ACC112 (cell line): ENCODE results near the gene AP2B1.
A peak's percentile ranks its signal among the peaks of the same experiment; 100 is the strongest.

Source experiments
- H2AFZ ChIP-seq: fragments of 200-600 bp; sonication (generic); one replicate; pipeline ENCODE4 v1.6.0; 2017; ENCODE audit warnings: antibody characterized with exemption, low read length; ENCODE audit not compliant: unreplicated experiment
- H3K27ac ChIP-seq: fragments of 200-600 bp; sonication (generic); 2 replicates; pipeline ENCODE4 v1.5.1; 2014; ENCODE audit warnings: low read depth, mild to moderate bottlenecking, antibody characterized with exemption, low read length, moderate library complexity
- H3K27me3 ChIP-seq: fragments of 200-600 bp; sonication (generic); 2 replicates; pipeline ENCODE4 v1.6.1; 2014; ENCODE audit warnings: mild to moderate bottlenecking, antibody characterized with exemption, low read length, moderate library complexity, mixed read lengths; ENCODE audit not compliant: insufficient read depth
- H3K36me3 ChIP-seq: fragments of 200-600 bp; sonication (generic); 2 replicates; pipeline ENCODE4 v1.6.1; 2016; ENCODE audit warnings: mild to moderate bottlenecking, antibody characterized with exemption, low read length, moderate library complexity, mixed read lengths; ENCODE audit not compliant: insufficient read depth
- H3K4me1 ChIP-seq: fragments of 200-600 bp; sonication (generic); one replicate; pipeline ENCODE4 v1.6.1; 2016; ENCODE audit warnings: low read length, mixed read lengths; ENCODE audit not compliant: insufficient read depth, unreplicated experiment, control insufficient read depth
- H3K4me3 ChIP-seq: fragments of 200-600 bp; sonication (generic); 2 replicates; pipeline ENCODE4 v1.5.1; 2014; ENCODE audit warnings: mild to moderate bottlenecking, low read depth, low read length
- H3K79me2 ChIP-seq: fragments of 200-600 bp; sonication (generic); one replicate; pipeline ENCODE4 v1.6.0; 2016; ENCODE audit warnings: low read length; ENCODE audit not compliant: control insufficient read depth, unreplicated experiment, insufficient read depth

The AP2B1 gene

GRCh38 chr17:35587074-35587961, at the start of gene AP2B1:
AP2B1 (plus strand) TSS chr17:35587322; CDS start chr17:35594031, 6,709 bp downstream.
- Histone ChIP-seq H3K4me1 (peaks cover 18% of the 10 kb centered on the region), H3K27me3 (no peaks in the 10 kb centered on the region), H3K79me2 (peaks cover 51% of the 10 kb centered on the region), H3K27ac (peak within 1 kb of the TSS; percentile 85), H3K4me3 (peak within 1 kb of the TSS; percentile 87), H3K36me3 (no peaks in the 10 kb centered on the region), H2AFZ (peak within 1 kb of the TSS; percentile 83)

DNA sequence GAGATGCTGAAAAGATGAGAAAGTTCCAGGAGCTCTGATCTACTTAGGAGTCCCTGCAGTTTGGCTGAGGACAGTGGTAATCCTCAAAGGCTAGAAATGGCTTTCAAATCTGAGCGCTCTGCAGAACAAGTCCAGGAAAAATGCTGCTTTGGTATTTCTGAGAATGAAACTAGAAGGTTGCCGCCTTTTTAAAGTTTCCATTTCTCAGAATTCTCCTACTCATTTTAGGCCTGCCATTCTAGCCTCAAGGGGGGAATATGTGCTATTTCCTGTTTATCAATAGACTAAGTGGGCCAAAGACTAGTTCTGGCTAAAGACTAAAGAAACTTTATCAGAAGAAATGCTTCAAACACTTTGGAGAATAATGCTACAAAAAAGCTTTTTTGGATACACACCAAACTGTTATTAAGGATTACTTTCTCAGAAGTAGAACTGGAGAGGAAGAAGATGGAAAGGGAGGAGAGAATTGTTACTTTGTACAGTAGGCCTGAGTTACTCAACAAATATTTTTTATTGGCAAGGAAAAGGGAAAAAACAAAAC, 49.5 kb upstream of the AP2B1 start, which contains the start of gene SLFN12L:
TSS of gene SLFN12L (minus strand) at position 78 of the 541 bp plus-strand sequence. CDS start 15,314 bp downstream, outside the sequence.
- Histone ChIP-seq H3K79me2 (no peaks in the 10 kb centered on the region), H3K36me3 (no peaks in the 10 kb centered on the region), H3K27me3 (no peaks in the 10 kb centered on the region), H3K4me1 (peaks cover 25% of the 10 kb centered on the region), H2AFZ (peak within 1 kb of the TSS; percentile 91), H3K27ac (peak within 1 kb of the TSS; percentile 13), H3K4me3 (no peak within 1 kb of the TSS)

- no peaks in the 10 kb centered on the region for H3K79me2 ChIP-seq
- peak overlapping the region; percentile 42; the same call in 1 of the 2 replicates for H3K4me3 ChIP-seq
- peaks cover 25% of the 10 kb centered on the region for H3K4me1 ChIP-seq
- no peaks in the 10 kb centered on the region for H3K27me3 ChIP-seq
- no peaks in the 10 kb centered on the region for H3K36me3 ChIP-seq
- H3K27ac ChIP-seq, result no peak overlapping the region
- peak overlapping the region; percentile 80 for H2AFZ ChIP-seq
These were observed 47.5 kb upstream of the AP2B1 start for GRCh38 chr17:35539659-35540026.

DNA sequence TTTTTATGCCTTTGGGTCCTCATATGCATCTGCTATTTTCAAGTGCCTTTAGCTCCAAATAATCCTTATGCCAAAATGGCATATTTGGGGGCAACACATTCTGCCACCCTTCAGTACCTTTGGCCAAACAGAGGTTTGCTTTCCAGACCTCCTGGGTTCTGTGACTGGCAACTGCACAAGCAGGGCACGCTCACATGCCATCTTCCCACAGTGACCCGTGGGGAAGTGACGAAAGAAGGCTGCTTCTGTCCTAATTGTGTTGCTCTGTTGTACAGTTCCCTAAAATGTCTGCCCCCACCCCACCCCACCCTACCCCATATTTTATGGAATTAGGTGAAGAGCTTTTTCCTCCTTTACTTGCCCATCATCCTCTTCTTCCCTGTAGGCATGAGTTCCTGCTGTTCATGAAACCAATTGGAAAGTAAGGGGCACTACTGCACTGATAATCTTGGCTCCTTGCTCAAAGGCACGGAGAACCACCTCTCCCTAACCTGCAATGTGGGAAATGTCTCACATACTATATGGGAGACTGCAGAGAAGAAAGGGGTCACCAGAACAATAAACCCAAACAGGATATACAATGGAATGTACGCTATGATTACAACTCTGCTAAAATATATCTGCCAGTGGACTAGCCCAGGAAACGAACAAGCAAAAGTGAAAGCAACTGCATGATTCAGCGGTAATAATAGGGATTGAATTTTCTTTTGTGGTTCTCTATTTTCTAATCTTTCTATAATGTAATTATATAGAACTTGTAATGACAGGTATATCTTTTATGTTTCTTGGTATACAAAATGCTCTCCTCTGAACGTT, 46.3 kb upstream of the AP2B1 start:
- Histone ChIP-seq H3K27me3 (no peaks in the 10 kb centered on the region), H2AFZ (peak overlapping the region; percentile 17), H3K36me3 (no peaks in the 10 kb centered on the region), H3K4me3 (peak overlapping the region; percentile 69), H3K27ac (peak overlapping the region; percentile 64), H3K79me2 (no peaks in the 10 kb centered on the region), H3K4me1 (peaks cover 25% of the 10 kb centered on the region)

DNA sequence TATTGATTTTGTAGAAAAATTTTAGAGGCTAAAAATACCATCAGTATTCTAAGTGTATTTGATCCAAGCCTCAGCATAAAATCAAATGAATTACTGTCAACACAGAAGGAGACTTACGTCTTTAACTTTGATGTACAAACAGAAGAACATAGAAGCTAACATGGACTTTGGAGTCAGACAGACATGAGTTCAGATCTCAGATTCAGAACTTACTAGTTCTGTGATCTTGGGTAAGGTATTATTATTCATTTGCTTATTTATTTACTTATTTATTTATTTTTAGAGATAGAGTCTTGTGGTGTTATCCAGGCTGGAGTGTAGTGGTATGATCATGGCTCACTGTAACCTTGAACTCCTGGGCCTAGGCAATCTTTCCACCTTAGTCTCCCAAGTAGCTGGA, 45.7 kb upstream of the AP2B1 start:
- peak overlapping the region; percentile 17 for H2AFZ ChIP-seq
- no peaks in the 10 kb centered on the region for H3K36me3 ChIP-seq
- H3K27me3 ChIP-seq, result no peaks in the 10 kb centered on the region
- H3K27ac ChIP-seq, result peak overlapping the region; percentile 64
- peaks cover 25% of the 10 kb centered on the region for H3K4me1 ChIP-seq
- no peaks in the 10 kb centered on the region for H3K79me2 ChIP-seq
- peak overlapping the region; percentile 69 for H3K4me3 ChIP-seq

DNA sequence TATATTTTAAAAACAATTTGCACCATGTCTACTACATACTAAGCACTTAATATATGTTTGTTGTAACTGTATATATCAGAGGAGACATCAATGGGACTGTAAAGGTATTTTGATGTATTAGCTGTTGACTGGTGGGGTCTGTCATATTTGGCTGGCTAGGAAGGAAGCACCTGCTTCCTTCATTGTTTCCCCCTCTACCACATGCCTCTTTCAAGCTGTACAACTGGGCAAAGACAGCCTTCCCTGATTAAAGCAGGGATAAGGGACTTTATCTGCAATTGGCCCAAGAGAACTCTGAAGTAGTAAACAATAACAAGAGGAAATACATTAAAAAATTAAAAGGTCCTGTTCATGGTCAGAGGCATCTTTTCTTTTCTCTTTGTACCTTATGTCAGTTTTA, 44.1 kb upstream of the AP2B1 start:
- peaks cover 18% of the 10 kb centered on the region for H3K4me1 ChIP-seq
- no peak overlapping the region for H3K4me3 ChIP-seq
- H3K27ac ChIP-seq, result no peak overlapping the region
- H2AFZ ChIP-seq, result no peak overlapping the region
- no peaks in the 10 kb centered on the region for H3K36me3 ChIP-seq
- H3K79me2 ChIP-seq, result no peaks in the 10 kb centered on the region
- peaks cover 7% of the 10 kb centered on the region; the same call in 1 of the 2 replicates for H3K27me3 ChIP-seq

GRCh38 chr17:35543856-35544255, 43.3 kb upstream of the AP2B1 start:
- H2AFZ ChIP-seq, result no peak overlapping the region
- no peak overlapping the region for H3K27ac ChIP-seq
- H3K4me1 ChIP-seq, result peaks cover 12% of the 10 kb centered on the region
- H3K4me3 ChIP-seq, result no peak overlapping the region
- peaks cover 15% of the 10 kb centered on the region for H3K27me3 ChIP-seq
- no peaks in the 10 kb centered on the region for H3K36me3 ChIP-seq
- no peaks in the 10 kb centered on the region for H3K79me2 ChIP-seq

GRCh38 chr17:35545150-35545549, 42.0 kb upstream of the AP2B1 start:
- Histone ChIP-seq H3K4me1 (peaks cover 6% of the 10 kb centered on the region), H3K27me3 (peaks cover 23% of the 10 kb centered on the region), H2AFZ (no peak overlapping the region), H3K79me2 (no peaks in the 10 kb centered on the region), H3K4me3 (no peak overlapping the region), H3K36me3 (no peaks in the 10 kb centered on the region), H3K27ac (no peak overlapping the region)

- Histone ChIP-seq H3K4me1 (no peaks in the 10 kb centered on the region), H3K36me3 (no peaks in the 10 kb centered on the region), H3K27ac (no peak overlapping the region), H3K4me3 (no peak overlapping the region), H3K79me2 (no peaks in the 10 kb centered on the region), H3K27me3 (peaks cover 23% of the 10 kb centered on the region), H2AFZ (no peak overlapping the region)
These were observed 40.6 kb upstream of the AP2B1 start for GRCh38 chr17:35546487-35546886.

GRCh38 chr17:35548208-35548810, 38.8 kb upstream of the AP2B1 start:
- Histone ChIP-seq H2AFZ (no peak overlapping the region), H3K4me3 (no peak overlapping the region), H3K27ac (no peak overlapping the region), H3K79me2 (no peaks in the 10 kb centered on the region), H3K27me3 (peaks cover 29% of the 10 kb centered on the region), H3K4me1 (no peaks in the 10 kb centered on the region), H3K36me3 (no peaks in the 10 kb centered on the region)
